ENCODE data around the gene KPNA6.
"Not testable (repeated sequence)": the region's sequence is repeated elsewhere in the genome, so short reads cannot be mapped to it uniquely, and the experiment has no call there.

Gene KPNA6

DNA sequence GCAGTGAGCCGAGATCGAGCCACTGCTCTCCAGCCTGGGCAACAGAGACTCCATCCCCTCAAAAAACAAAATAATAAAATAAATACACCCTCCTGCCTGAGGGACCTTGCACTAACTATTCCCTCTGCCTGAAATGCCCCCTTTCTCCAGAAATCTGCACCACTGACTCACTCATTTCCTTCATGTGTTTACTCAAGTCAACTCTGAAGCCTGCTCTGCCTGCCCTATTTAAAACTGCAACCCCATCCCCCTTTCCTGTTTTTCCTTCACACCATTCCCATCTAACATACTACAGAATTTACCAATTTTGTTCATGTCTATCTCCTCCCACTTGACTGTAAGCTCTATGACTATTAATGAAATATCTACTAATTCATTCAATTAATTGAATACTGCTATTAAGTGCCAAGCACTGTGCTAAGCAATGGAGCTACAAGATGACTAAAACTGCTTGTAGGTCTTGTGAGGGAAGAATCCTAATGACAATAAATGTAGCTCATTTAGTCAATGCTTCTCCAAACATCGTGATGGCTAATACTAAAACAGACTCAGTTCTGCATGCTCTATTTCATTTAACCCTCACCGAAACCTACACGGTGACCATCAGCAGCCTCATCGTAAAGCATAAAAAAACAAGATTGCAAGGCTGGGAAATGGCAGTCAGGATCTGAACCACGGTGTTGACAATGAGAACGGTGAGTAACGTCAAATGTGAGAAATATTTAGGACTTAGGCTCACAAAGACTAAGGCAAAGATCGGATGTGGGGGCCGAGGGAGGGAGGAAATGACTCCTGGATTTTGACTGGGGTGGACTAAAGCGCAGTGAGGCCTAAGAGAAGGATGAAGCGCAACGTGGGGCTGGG lies 35.9 kb upstream of the KPNA6 start:
- no peak for DNase-seq (ENCODE audit: low read depth)
- TF ChIP-seq, protein P1, sequence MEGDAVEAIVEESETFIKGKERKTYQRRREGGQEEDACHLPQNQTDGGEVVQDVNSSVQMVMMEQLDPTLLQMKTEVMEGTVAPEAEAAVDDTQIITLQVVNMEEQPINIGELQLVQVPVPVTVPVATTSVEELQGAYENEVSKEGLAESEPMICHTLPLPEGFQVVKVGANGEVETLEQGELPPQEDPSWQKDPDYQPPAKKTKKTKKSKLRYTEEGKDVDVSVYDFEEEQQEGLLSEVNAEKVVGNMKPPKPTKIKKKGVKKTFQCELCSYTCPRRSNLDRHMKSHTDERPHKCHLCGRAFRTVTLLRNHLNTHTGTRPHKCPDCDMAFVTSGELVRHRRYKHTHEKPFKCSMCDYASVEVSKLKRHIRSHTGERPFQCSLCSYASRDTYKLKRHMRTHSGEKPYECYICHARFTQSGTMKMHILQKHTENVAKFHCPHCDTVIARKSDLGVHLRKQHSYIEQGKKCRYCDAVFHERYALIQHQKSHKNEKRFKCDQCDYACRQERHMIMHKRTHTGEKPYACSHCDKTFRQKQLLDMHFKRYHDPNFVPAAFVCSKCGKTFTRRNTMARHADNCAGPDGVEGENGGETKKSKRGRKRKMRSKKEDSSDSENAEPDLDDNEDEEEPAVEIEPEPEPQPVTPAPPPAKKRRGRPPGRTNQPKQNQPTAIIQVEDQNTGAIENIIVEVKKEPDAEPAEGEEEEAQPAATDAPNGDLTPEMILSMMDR (conservative IDR thresholded peaks at IDR 0.05; ENCODE audit: low read depth, low read length): no peak
- H3K4me3 ChIP-seq (ENCODE audit: low read length): peak overlapping the region; percentile 64

DNA sequence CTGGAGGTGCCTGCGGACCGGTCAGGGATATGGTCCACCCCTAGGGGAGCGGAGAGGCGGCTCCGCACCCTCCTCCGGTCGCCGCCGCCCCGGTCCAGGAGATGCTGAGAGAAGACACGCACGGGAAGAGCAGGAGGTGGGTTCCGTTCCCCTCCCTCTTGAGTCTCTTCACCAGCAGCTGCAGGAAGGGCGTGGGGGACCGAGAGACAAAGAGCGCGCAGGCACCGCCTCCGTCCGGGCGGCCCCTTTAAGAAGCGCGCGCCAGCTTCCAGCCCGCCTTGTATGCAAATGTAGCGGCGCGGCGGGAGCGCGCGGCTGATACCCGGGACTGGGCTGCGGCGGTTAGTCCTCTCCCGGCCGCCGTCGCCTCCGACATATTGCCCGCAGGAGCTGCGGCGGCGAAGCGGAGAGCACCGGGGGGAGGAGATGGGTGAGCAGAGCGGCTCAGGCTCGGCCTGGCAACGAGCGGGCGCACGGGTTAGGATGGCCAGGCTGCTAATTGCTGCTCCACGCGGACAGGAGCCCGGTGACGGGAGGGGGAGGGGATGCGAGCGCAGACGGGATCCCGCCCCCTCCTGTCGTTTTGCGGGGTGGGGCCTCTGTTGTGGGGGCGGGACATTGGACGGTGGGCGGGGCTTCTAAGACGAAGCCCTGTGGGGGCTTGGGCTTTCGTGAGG lies 35.1 kb upstream of the KPNA6 start, which contains the start of gene TMEM39B:
Gene TMEM39B, plus strand, starts transcription at position 318 of the 677 bp plus-strand sequence. Its CDS starts 109 bp downstream, at position 427.
- peak within 1 kb of the TSS; percentile 64 for H3K4me3 ChIP-seq (ENCODE audit: low read length)
- TF ChIP-seq, protein P1 (conservative IDR thresholded peaks at IDR 0.05; ENCODE audit: low read depth, low read length): no peak
- DNase-seq (ENCODE audit: low read depth): peak; percentile 78

DNA sequence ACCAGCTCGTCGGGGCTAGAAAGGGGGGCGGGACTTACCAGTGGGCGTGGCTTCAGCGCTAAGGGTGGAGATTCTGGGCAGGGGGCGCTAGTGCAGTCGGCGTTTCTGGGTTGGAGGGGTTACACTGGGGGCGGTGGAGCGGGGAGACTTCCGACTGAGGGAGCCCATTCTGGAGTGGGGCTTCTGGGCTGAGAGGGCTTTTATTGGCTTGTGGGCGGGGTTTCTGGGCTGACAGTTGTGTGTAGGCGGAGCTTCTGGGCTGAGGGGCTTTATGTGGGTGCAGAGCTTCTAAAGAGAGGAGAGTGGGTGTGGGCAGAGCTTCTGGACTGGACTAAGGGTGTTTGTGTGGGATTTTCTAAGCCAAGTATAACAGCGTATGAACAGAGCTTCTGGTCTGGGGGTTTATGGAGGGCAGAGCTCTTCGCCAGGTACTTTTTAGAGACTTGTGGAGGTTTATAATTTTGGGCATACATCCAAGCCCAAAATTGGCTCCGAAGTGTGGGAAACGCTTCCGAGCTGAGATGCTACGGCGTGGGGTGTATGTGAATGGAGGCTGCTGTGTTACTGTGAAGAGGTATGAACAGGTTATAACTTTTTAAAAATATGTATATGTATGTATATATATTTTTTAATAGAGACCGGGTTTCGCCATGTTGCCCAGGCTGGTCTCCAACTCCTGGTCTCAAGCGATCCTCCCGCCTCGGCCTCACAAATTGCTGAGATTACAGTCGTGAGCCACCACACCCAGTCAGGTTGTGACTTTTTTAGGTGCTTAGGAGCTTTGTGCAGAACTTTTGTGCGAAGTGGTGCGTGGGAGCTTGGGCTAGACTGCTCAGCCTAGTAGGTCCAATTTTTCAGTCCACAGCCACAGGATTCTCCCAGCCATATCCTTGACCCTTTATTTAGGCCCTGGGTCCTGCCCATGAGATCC lies 34.3 kb upstream of the KPNA6 start:
- DNase-seq (ENCODE audit: low read depth): no peak
- H3K4me3 ChIP-seq (ENCODE audit: low read length): peak overlapping the region; percentile 64
- TF ChIP-seq, protein P1 (conservative IDR thresholded peaks at IDR 0.05; ENCODE audit: low read depth, low read length): peak; percentile 31

DNA sequence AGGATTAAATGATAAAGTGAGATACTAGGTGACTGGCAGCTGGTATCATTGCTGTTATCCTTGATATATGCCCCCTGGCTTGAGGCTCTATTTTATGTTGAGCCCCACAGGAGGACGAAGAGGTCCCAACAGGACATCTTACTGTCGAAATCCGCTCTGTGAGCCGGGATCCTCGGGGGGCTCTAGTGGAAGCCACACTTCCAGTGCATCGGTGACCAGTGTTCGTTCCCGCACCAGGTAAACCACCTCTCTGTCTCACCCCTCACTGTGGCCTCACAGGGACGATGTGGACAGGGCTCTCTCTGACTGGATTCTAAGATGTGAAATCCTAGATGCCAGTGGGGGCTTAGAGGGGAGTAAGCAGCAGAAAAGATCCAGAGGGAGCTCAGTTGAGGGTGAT lies 33.0 kb upstream of the KPNA6 start:
- H3K4me3 ChIP-seq (ENCODE audit: low read length): no peak overlapping the region
- TF ChIP-seq, protein P1 (conservative IDR thresholded peaks at IDR 0.05; ENCODE audit: low read depth, low read length): no peak
- no peak for DNase-seq (ENCODE audit: low read depth)

DNA sequence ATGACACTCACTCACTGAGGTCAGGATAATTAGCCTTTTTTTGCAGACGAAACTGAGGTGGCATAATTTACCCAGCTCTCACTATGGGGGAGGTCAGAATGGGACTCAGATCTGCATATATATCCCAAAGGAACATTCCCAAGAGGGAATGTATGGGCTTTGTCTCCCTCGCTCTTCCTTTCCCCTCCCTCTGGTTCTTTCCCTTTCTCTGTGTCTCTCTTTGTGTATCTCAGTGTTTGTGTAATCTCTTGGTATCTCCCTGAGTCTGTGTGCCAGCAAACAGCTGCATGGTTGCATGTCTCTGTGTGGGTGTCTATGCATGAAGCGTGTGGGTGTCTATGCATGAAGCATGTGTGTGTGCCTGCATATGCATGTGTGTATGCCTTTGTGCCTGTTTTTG lies 30.4 kb upstream of the KPNA6 start:
- DNase-seq (ENCODE audit: low read depth): no peak
- TF ChIP-seq, protein P1 (conservative IDR thresholded peaks at IDR 0.05; ENCODE audit: low read depth, low read length): no peak
- no peak overlapping the region for H3K4me3 ChIP-seq (ENCODE audit: low read length)

DNA sequence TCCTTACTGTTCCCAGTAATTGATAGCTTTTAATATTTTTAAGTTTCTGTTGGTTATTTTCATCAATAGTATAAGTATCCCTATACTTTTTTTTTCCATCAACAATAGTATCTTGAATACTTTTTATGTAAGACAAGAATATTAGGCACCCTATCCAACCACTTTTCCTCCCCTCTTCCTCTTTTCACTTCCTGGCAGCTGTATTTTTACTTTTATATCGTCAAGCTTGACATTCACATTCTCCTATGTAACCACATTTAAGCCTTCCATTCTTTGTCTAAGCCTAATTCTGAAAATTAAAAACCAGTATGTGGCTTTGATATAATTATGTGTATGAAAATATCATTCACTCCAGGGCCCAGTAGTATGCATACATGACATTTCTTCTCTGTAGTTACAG lies 25.8 kb upstream of the KPNA6 start:
- H3K4me3 ChIP-seq (ENCODE audit: low read length): no peak overlapping the region
- TF ChIP-seq, protein P1 (conservative IDR thresholded peaks at IDR 0.05; ENCODE audit: low read depth, low read length): no peak

DNA sequence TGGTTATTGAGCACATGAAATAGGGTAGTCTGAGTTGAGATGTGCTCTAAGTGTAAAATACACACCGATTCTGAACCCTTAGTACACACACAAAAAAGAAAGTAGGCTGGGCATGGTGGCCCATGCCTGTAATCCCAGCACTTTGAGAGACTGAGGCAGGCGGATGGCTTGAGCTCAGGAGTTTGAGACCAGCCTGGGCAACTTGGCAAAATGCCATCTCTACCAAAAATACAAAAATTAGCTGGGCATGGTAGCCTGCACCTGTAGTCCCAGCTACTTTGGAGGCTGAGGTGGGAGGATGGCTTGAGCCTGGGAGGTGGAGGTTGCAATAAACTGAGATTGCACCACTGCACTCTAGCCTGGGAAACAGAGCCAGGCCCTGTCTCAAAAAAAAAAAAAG lies 21.5 kb upstream of the KPNA6 start:
- not testable (repeated sequence) for H3K4me3 ChIP-seq (ENCODE audit: low read length); DNase-seq (ENCODE audit: low read depth)

More for the DNA sequence above, 25.8 kb upstream of the KPNA6 start:
- DNase-seq (ENCODE audit: low read depth): no peak
